A172 (cell line): ENCODE measurements around the gene DYRK2. TPM values are rescaled to one million over a fixed set of nuclear protein-coding genes. Genes with fewer than 3 reads are reported as not detected.

ENCODE experiments used
- DNase-seq: peaks from one replicate; pipeline ENCODE4 v3.0.0-alpha.2; 2015; ENCODE audit warnings: low spot score
- total RNA-seq: library from RNA; depleted of rRNA; stranded (reverse); fragments of >200 nt; shearing (Covaris generic); gene quantifications from 2 replicates; pipeline ENCODE4 v1.2.3, GENCODE V29; 2014; rRNA removed

DYRK2 gene
- 17.3 and 22.4 TPM in 2 replicates for total RNA-seq

- peak; percentile 40 for DNase-seq
These were observed at the start of gene DYRK2 for GRCh38 chr12:67648521-67649260. Gene DYRK2, plus strand, starts transcription at chr12:67648745. Its CDS starts 389 bp downstream, at chr12:67649134.

GRCh38 chr12:67599691-67600090, 48.9 kb upstream of the DYRK2 start:
- DNase-seq, result no peak

DNA sequence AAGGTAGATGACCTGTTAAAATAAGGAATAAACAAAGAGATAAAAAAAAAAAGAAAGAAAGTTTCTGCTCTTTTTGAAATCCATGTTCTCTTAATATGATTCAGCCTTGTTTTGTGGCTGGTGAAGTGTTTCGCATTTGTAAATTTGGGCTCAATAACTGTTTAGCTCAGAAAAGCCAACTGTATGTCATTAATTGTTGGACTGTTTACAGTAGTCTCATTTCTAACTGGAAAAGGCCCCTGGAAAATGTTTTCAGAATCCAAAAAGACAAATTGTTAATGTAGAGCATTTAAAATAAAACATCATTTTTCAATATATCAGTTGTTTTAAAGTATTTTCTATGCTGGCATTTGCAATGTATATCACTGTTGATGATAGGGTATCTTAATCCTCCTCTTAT, 47.4 kb upstream of the DYRK2 start:
- DNase-seq, result no peak

DNA sequence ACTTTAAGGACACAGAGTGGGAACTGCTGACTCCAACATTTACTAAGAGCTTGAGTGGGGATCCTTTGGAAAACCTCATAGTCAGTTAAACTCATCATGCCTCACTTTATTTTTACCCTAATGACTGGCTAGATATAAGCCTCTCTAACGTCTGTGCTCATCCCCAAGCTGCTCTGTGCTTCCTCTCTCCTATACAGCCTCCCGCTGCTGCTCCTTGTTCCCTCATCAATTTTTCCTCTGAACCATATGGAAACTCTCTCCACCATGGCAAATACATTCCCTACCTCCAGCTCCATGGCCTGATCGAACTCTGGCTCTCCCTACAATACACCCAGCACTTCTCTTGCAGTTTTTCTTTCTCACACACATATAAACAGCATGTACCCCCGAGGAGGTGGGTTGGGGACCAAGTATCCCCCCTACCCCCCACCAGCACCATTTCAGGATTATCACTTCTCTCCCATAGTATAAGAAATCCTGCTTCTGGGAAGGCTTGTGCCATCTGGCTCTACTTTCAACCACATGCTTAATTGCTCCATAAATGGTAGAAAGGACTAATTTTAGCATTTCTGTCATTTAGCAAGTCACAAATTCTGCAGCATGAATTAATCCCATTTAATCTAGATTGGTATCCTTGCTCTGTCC, 39.2 kb upstream of the DYRK2 start:
- DNase-seq, result no peak

- DNase-seq, result no peak
These were observed 35.5 kb upstream of the DYRK2 start for GRCh38 chr12:67613040-67613439.

DNA sequence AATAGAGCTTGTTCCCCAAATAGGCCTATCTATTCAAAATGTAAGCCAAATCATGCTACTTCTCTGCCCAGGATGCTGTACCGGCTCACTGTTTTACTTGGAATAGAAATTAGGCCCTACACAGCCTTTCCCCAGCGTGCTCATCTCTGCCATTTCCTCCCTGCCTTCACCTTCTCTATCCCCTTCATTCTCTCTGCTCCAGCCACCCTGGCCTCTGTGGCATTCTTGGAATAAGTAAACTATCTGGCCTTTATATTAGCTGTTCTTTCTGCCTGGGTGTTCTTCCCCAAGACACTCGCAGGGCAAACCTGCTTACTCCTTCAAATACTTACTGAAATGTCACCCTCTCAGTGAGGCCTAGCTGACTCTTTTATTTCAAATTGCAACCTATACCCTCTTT, 30.9 kb upstream of the DYRK2 start:
- no peak for DNase-seq

DNA sequence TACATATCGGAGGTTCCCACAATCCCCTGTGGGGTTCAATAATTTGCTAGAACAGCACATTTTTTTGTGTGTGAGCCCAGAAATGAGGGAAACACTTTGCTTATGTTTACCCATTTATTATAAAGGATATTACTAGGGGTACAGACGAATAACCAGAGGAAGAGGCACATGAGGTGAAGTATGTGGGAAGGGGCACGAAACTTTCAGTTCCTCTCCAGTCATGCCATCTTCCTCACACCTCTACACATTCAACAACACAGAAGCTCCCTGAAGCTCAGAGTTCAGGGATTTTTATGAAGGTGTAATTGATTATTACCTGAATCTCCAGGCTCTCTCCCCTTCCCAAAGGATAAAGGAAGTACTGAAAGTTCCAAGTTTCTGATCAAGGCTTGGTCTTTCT, 30.2 kb upstream of the DYRK2 start:
- DNase-seq, result no peak

DNA sequence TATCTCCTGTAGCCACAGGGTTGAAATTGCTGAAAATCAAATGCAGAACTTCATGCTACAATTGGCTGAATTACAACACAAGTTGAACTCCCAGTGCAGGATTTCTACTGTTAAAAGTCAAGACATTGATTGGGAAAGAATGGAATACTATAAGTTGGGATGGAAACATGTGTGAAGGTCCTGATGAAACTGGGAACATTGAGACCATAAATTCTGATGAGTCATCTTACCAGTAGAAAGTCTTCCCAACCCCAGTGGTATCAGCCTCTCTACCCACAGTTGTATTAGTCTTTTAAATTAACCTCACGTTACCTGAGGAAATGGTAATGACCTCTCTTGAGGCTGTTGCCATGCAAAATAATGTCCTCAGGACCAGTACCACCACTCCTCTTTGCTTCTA, 27.4 kb upstream of the DYRK2 start:
- DNase-seq, result no peak

- DNase-seq, result no peak
These were observed 26.6 kb upstream of the DYRK2 start for GRCh38 chr12:67621926-67622325.

DNA sequence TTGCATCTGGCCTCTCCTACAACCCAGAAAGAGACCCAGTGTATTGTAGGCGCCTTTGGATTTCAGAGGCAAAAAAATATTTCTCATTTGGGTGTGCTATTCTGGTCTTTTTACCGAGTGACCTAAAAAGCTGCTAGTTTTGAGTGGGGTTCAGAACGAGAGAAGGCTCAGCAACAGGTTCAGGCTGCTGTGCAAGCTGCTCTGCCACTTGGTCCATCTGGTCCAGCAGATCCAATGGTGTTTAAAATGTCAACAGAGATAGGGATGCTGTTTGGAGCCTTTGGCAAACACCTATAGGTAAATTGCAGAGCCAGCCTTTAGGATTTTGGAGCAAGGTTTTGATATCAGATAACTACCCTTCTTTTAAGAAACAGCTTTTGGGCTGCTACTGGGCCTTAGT, 25.3 kb upstream of the DYRK2 start:
- DNase-seq, result no peak

- no peak for DNase-seq
These were observed 24.2 kb upstream of the DYRK2 start for GRCh38 chr12:67624355-67624754.

DNA sequence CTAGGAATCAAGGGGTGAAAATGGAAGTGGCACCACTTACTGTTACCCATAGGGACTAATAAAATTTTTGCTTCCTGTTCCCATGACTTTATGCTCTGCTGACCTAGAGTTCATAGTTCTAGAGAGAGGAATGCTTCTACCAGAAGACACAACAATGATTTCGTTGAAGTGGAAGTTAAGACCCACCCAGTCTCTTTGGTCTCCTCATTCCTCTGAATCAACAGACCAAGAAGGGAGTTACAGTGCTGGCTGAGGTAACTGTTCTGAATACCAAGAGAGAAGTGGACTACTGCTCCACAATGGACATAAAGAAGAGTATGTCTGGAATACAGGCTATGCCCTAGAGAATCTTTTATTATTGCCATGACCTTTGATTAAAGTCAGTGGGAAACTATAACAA, 23.5 kb upstream of the DYRK2 start:
- DNase-seq, result no peak

GRCh38 chr12:67626156-67626555, 22.4 kb upstream of the DYRK2 start:
- DNase-seq, result no peak

- peak; percentile 44 for DNase-seq
These were observed 18.0 kb upstream of the DYRK2 start for GRCh38 chr12:67630373-67631088.

- no peak for DNase-seq
These were observed 16.5 kb upstream of the DYRK2 start for GRCh38 chr12:67632005-67632404.

DNA sequence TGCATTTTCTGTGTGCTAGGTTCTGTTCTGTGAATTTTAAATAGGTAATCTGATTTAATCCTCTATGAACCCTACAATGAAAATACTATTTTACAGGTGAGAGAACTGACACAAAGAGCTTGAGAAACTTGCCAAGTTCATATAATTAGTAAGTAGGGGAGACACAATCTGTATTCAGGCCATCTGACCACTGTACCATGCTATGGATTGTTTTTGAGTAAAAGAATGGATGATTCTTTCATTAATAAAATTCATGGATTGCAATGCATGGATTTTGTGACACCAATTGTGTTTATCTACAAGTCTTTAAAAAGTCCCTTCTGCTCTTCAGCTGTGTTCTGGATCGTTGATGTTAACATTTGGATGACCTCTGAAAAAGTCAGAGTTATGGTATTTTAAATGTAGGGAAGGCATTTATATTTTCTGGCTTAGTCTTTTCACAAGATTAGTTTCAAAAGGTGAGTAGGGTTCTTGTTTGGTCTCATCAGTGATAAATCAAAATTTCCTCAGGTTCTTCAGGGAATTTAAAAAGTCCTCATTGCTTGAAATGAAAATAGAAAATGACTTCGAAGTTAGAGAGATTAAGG, 15.4 kb upstream of the DYRK2 start:
- DNase-seq, result no peak

- no peak for DNase-seq
These were observed 14.8 kb upstream of the DYRK2 start for GRCh38 chr12:67633708-67634107.

DNA sequence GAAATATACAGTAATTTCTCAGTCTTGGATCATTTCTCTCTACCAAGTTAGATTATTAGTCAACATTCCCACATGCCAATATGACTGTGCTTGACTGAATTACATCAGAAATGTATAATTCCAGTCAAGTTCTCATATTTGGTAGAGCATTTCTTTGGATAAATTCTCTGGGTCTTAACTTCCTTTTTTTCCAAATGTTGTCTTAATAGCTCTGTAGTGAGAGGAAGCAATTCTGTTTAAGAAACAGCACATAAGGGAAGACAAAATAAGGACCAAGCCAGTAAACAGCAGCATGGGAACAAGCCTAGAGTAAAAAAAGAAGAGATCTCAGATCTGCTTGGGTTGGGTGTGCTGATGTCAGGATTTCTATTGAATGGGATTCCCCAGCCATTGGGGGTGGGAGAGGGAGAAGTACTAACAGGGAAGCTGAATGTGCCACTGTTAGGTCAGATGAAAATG, 14.2 kb upstream of the DYRK2 start:
- DNase-seq, result no peak

GRCh38 chr12:67637718-67638117, 10.8 kb upstream of the DYRK2 start:
- no peak for DNase-seq

GRCh38 chr12:67638694-67639093, 9.9 kb upstream of the DYRK2 start:
- no peak for DNase-seq

- DNase-seq, result no peak
These were observed 7.7 kb upstream of the DYRK2 start for GRCh38 chr12:67640863-67641262.

DNA sequence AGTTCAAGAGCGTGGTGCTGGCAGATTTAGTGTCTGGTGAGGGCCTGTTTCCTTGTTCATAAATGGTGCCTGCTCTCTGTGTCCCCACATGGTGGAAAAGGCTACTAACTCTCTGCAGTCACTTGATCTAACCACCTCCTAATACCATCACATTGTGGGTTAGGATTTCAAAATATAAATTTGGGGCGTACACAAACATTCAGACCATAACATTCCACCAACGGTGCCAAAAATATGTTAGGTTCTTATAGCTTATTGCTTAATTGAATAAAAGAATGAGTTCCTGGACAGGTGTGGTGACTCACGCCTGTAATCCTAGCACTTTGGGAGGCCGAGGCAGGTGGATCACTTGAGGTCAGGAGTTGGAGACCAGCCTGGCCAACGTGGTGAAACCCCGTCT, 3.4 kb upstream of the DYRK2 start:
- no peak for DNase-seq
